ENCODE measurements around the gene ZFP69B.
A peak's percentile ranks its signal among the peaks of the same experiment; 100 is the strongest.

Gene ZFP69B

DNA sequence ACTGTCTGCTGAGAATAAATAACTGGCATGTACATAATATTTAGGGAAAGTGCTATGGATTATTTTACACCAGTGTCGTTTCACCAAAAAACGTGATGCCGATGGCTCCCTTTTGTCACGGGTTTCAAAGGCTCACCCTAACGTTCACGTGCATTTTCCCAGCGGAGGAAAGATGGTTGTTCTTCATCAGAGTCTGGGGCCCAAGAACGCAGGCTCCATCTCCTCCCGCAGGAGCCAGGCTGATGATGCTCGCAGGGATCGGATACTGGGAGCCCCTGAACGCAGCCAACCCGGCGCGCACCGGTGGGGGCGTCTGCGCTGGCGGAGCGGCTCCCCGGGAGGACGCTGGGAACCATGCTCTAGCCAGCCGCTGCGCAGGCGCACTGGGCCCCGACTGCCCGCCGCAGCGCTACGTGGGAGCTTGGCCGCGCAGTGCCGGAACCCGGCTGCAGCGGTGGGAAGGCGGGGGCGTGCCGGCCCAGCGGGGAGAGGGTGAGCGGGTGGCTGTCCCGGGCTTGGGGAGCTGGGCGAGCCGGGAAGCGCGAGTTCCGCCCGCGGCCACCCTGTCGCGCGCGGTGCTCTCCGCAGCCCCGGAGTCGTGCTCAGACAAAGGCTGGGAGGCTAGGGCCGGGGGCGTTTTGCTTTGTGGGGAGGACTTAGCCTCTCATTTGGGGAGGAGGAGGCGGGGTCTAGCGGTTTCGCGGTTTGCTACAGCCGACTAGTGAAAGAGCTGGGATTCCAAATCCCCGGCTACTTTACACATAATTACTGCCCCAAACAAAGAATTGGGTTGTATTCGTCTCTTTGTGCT lies at the start of gene ZFP69B:
ZFP69B (plus strand) TSS at position 793 of the 811 bp plus-strand sequence. CDS start 486 bp downstream, outside the sequence.
- peak; percentile 87 for DNase-seq

GRCh38 chr1:40401473-40402201 lies 48.6 kb upstream of the ZFP69B start:
- DNase-seq = no peak

DNA sequence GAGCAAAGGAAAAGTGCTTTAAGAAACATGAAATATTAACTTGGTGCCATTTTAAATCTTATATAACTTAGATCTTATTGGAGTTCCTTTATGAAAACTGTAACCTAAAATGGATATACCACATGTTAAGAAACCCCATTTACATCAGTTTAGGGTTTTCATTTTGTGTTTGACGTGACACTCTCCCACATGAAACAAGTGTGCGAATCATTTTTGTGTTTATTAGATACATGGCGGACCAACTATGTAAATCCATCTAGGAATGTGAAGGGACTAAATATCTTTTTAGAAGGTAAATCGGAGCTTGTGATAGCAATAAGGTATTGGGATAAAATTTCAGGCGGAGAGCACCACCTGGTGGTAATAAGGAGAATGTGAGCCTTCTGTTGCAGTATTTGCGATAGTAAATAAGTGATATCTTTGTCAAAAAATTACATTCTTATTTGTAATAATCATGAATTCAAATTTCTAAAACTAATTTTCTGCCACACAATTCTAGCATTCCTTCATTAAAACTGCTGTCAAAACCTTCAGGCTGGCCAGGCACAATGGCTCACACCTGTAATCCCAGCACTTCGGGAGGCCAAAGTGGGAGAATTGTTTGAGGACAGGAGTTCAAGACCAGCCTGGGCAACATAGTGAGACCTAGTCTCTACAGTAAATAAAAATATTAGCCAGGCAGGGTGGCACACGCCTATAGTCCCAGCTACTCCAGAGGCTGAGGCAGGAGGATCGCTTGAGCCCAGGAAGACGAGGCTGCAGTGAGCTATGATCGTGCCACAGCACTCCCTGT lies 45.4 kb upstream of the ZFP69B start:
- no peak for DNase-seq

DNA sequence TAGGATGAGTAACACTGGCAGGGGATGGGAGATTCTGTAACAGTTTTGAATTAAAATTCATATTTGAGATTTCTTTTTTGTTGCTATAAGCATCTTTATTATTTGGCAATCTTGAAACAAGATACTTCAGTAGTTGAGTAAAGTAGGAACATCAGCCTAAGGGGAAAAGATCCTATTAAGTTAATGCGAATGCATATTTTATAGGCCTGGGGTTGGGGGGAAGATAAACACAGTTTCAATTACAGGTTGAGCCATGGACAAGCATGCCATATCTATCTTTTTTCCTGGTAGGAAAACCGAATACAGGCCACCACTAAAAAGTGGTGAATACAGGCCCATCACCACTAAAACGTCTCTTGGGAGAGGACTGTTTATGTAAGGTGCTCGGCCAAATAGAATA lies 44.5 kb upstream of the ZFP69B start:
- DNase-seq = no peak

- no peak for DNase-seq
These were observed 42.8 kb upstream of the ZFP69B start for GRCh38 chr1:40407453-40407852.

DNA sequence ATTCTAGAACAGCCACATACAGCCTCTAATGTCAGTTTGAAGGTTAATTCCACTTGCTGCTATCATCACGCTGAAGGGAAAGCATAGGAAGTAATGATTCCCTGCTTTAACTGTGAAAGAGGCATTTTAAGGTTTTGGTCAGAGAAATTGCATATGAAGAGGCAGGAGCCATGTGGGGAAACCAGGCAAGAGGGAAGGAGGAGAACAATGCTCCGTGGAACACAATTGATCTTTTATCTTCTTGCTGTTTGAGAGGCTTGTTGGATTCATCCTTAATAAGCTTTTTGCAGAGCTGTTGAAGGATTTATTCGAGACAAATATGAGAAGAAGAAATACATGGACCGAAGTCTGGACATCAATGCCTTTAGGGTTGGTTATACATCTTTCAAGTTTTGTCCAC lies 40.8 kb upstream of the ZFP69B start:
- no peak for DNase-seq

DNA sequence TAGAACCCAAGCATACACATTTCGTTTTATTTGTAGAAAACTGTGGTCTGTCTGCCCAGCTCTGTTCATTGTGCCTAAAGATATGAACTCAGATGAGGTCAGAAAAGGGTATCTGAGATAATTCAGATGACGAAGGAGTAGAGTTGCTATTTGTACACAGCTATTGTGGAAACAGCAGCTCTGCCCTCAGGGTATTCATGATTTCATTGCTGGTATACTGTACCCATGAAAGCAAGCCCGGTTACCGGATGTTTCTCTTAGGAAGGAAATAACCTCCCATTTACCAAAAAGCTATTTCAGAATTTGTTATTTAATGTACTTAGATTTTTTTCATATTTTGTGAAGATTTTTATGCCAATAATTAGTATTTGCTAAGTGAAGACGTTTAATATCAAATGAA lies 39.0 kb upstream of the ZFP69B start:
- no peak for DNase-seq

- DNase-seq = no peak
These were observed 38.4 kb upstream of the ZFP69B start for GRCh38 chr1:40411843-40412242.

DNA sequence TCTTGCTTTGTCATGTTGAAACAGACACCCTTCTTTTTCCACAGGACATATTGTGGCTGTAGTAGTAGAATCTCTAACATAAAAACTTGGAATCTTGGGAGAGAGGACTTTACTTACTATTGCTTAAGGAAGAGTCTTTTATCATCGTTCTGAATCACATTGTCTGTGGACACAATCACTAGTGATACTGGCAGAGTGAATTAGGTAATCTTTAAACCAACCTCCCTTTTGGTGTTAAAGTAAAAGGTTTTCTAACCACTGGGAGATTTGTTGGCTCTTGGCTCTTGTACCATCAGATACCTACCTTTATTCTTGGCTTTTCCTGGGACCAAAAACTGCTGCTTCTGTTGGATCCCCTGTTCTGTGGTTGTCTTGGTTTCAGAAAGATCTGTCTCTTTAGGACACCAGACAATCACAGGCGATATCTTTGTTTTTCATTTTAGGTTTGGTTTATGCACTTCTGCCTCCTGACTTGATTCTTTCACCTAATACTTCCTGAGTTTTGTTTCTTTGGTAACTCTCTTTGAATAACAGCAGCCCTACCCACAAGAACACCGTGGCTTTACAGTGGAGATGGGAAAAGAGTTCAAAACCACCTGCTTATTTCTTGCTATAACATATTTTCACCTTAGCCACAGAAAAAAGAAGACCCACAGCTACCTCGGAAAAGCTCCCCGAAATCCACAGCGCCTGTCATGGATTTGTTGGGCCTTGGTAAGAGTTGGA lies 36.6 kb upstream of the ZFP69B start:
- no peak for DNase-seq

DNA sequence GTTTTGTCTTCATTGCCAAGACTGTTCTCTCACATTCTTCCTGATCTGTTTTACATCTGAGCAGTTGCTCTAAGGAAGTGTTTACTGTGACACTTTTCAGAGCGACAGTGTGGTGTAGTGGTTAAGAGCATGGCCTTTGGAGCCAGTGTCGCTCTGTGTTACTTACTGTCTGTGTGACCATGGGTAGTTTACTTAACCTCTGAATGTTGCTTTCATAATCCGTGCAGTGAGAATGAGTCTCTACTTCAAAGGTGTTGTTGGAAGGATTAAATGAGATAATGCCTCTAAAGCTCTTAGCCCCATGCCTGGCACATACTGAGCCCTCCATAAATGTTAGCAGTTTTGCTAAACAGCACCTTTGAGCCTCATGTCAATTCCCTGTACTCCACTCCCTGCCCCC lies 35.9 kb upstream of the ZFP69B start:
- no peak for DNase-seq

- DNase-seq = no peak
These were observed 33.6 kb upstream of the ZFP69B start for GRCh38 chr1:40416709-40417108.

- no peak for DNase-seq
These were observed 28.6 kb upstream of the ZFP69B start for GRCh38 chr1:40421431-40422384.

DNA sequence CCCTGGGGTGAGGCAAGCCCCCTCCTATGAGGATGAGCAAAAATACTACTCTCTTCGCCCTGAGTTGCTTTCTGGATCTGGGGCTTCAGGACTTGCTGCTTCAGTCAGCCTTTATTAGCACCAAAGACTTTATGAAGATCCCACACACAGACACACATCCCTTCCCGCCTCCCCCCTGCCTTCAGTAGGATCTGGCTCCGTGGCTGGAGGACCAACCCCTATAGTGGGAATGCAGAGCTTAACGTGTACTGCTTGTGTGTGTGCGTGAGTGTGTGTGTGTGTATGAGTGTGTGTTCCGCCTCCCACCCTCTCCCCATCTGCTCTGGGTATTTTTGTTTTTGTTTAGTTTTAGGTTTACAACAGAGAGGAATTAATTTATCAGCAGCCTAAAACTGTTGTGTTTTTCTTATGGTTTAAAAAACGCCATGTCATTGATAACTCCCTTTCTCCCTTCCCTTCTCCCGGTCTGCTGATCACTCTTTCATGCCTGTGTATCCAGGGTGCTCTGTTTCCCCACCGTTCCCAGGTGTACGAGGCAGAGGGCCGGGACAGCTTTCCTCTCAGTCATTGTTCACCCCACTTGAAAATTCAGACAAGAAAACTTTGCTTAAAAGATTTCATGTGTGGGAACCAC lies 27.5 kb upstream of the ZFP69B start:
- DNase-seq = no peak

GRCh38 chr1:40423264-40423642 lies 27.0 kb upstream of the ZFP69B start:
- no peak for DNase-seq

- no peak for DNase-seq
These were observed 26.2 kb upstream of the ZFP69B start for GRCh38 chr1:40423951-40424618.

- DNase-seq = no peak
These were observed 25.1 kb upstream of the ZFP69B start for GRCh38 chr1:40425198-40425597.

GRCh38 chr1:40431385-40431784 lies 18.9 kb upstream of the ZFP69B start:
- no peak for DNase-seq

DNA sequence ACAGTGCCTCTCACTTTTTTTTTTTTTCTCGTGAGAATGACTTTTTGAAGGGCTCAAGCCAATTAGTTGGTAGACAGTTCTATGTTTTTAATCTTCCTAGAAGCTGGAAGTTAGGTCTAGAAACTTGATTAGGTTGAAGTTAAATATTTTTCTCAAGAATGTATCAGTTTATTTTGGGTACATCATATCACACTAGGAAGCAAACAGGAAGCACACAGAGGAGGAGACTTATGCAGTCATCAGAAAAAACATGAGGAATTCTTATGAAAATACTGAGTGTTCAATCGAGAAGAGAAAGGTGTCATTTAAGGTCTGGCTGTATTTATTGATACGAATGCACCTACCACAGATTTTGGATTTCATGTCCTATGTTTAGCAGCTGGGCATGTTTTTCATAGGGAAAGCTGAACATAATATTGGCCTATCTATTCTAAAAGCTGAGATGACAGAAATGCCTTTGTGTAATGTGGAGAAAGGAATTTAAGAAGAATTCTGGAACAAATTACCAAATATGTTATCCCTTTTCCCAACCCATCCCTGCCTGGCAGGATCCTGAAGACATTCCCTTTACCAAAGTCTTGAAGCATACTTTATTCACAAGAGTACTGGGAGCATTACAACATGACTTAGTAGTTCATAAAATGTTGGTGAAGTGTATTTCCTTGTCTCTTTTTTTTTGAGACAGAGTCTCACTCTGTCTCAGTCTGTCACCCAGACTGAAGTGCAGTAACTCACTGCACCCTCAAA lies 17.5 kb upstream of the ZFP69B start:
- no peak for DNase-seq

GRCh38 chr1:40435471-40435870 lies 14.8 kb upstream of the ZFP69B start:
- DNase-seq = no peak

GRCh38 chr1:40435876-40436275 lies 14.4 kb upstream of the ZFP69B start:
- no peak for DNase-seq
